DND-41 (cell line): ENCODE results near the gene EXT2.

Source experiments
- ATAC-seq: fragments of 200-7000 bp; cut with Tn5 transposase; 3 replicates; pipeline ENCODE4 v1.9.1; 2021; ENCODE audit warnings: low read depth; ENCODE audit not compliant: insufficient read depth
- DNase-seq: peaks from one replicate; pipeline ENCODE4 v3.0.0-alpha.2; 2020
- H2AFZ ChIP-seq: 2 replicates; pipeline ENCODE4 v1.6.0; 2012; ENCODE audit warnings: low read depth, low read length
- H3K27ac ChIP-seq: 2 replicates; pipeline ENCODE4 v1.5.1; 2012; ENCODE audit warnings: low read length, inconsistent platforms
- H3K27me3 ChIP-seq: fragments of 200-600 bp; sonication (generic); 2 replicates; pipeline ENCODE4 v1.6.0; 2012; ENCODE audit warnings: low read length, mild to moderate bottlenecking, inconsistent platforms; ENCODE audit not compliant: insufficient read depth, poor library complexity
- H3K36me3 ChIP-seq: 2 replicates; pipeline ENCODE4 v1.5.1; 2012; ENCODE audit warnings: low read length, inconsistent platforms; ENCODE audit not compliant: insufficient read depth
- H3K4me1 ChIP-seq: 2 replicates; pipeline ENCODE4 v1.5.1; 2012; ENCODE audit warnings: mild to moderate bottlenecking, low read length; ENCODE audit not compliant: insufficient read depth
- H3K4me2 ChIP-seq: 2 replicates; pipeline ENCODE4 v1.6.0; 2012; ENCODE audit warnings: mild to moderate bottlenecking, moderate library complexity, low read length, inconsistent platforms; ENCODE audit not compliant: insufficient read depth
- H3K4me3 ChIP-seq, 2 experiments: fragments of 200-600 bp in 1 of 2; shearing (Covaris generic) in 1 of 2; 2 replicates each; pipeline ENCODE4 v1.5.1; 2012 to 2016; ENCODE audit warnings: inconsistent platforms in 2 of 2, low read length in 2 of 2, mild to moderate bottlenecking in 2 of 2, low read depth in 1 of 2, moderate library complexity in 1 of 2
- H3K79me2 ChIP-seq: 2 replicates; pipeline ENCODE4 v1.6.0; 2012; ENCODE audit warnings: low read length, inconsistent platforms; ENCODE audit not compliant: insufficient read depth
- H3K9ac ChIP-seq: 2 replicates; pipeline ENCODE4 v1.6.0; 2012; ENCODE audit warnings: low read depth, mild to moderate bottlenecking, inconsistent platforms, low read length, moderate library complexity
- H3K9me3 ChIP-seq: 2 replicates; pipeline ENCODE4 v1.5.1; 2012; ENCODE audit warnings: low read length, moderate library complexity, mild to moderate bottlenecking, inconsistent platforms; ENCODE audit not compliant: insufficient read depth, severe bottlenecking
- H4K20me1 ChIP-seq: 2 replicates; pipeline ENCODE4 v1.6.0; 2012; ENCODE audit warnings: low read length; ENCODE audit not compliant: insufficient read depth
- EZH2 ChIP-seq: IDR thresholded peaks from 3 replicates; pipeline ENCODE4 v1.6.1; 2012; ENCODE audit warnings: borderline replicate concordance, low read depth, mild to moderate bottlenecking, moderate library complexity, low read length, inconsistent platforms; ENCODE audit not compliant: severe bottlenecking
- TF ChIP-seq, protein P1 (sequence below): IDR thresholded peaks from 2 replicates; pipeline ENCODE4 v1.5.1; 2012; ENCODE audit warnings: borderline replicate concordance, low read length, moderate library complexity, mild to moderate bottlenecking; ENCODE audit not compliant: poor library complexity, severe bottlenecking; ENCODE audit errors: extremely low read depth

EXT2 gene

GRCh38 chr11:44247508-44247907 lies 152.0 kb downstream of the EXT2 start:
- no peak overlapping the region for H3K9ac ChIP-seq
- no peak overlapping the region for H3K27ac ChIP-seq
- TF ChIP-seq EZH2 = no peak
- H3K79me2 ChIP-seq = no peaks in the 10 kb centered on the region
- H2AFZ ChIP-seq = no peak overlapping the region
- no peaks in the 10 kb centered on the region for H3K4me1 ChIP-seq
- no peak overlapping the region for H3K4me2 ChIP-seq
- no peak overlapping the region for H3K4me3 ChIP-seq
- DNase-seq (no peak), ATAC-seq (no peak)
- peaks cover 2% of the 10 kb centered on the region for H3K9me3 ChIP-seq
- peaks cover 15% of the 10 kb centered on the region; the same call in 1 of the 2 replicates for H3K36me3 ChIP-seq
- no peaks in the 10 kb centered on the region for H3K27me3 ChIP-seq
- H4K20me1 ChIP-seq = no peaks in the 10 kb centered on the region

GRCh38 chr11:44248109-44248508 lies 152.6 kb downstream of the EXT2 start:
- Histone ChIP-seq H4K20me1 (no peaks in the 10 kb centered on the region), H3K36me3 (peaks cover 14% of the 10 kb centered on the region; the same call in 1 of the 2 replicates), H3K4me2 (no peak overlapping the region), H3K4me1 (no peaks in the 10 kb centered on the region), H2AFZ (no peak overlapping the region), H3K9ac (no peak overlapping the region), H3K27me3 (no peaks in the 10 kb centered on the region), H3K79me2 (no peaks in the 10 kb centered on the region), H3K27ac (no peak overlapping the region), H3K4me3 (no peak overlapping the region), H3K9me3 (peaks cover 8% of the 10 kb centered on the region)
- DNase-seq (no peak), ATAC-seq (no peak)
- TF ChIP-seq EZH2 = no peak
- TF ChIP-seq, protein P1, sequence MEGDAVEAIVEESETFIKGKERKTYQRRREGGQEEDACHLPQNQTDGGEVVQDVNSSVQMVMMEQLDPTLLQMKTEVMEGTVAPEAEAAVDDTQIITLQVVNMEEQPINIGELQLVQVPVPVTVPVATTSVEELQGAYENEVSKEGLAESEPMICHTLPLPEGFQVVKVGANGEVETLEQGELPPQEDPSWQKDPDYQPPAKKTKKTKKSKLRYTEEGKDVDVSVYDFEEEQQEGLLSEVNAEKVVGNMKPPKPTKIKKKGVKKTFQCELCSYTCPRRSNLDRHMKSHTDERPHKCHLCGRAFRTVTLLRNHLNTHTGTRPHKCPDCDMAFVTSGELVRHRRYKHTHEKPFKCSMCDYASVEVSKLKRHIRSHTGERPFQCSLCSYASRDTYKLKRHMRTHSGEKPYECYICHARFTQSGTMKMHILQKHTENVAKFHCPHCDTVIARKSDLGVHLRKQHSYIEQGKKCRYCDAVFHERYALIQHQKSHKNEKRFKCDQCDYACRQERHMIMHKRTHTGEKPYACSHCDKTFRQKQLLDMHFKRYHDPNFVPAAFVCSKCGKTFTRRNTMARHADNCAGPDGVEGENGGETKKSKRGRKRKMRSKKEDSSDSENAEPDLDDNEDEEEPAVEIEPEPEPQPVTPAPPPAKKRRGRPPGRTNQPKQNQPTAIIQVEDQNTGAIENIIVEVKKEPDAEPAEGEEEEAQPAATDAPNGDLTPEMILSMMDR = no peak

- Histone ChIP-seq H3K9ac (no peak overlapping the region), H3K27ac (no peak overlapping the region), H3K4me2 (no peak overlapping the region), H3K4me1 (no peaks in the 10 kb centered on the region), H4K20me1 (no peaks in the 10 kb centered on the region), H3K27me3 (no peaks in the 10 kb centered on the region), H3K79me2 (no peaks in the 10 kb centered on the region), H2AFZ (no peak overlapping the region), H3K36me3 (no peaks in the 10 kb centered on the region), H3K4me3 (no peak overlapping the region), H3K9me3 (peaks cover 12% of the 10 kb centered on the region)
- DNase-seq (no peak), ATAC-seq (no peak)
- TF ChIP-seq EZH2 = no peak
- TF ChIP-seq, protein P1 = no peak
Observed at GRCh38 chr11:44250421-44250820, 154.9 kb downstream of the EXT2 start.

- Histone ChIP-seq H3K27me3 (no peaks in the 10 kb centered on the region), H3K4me1 (no peaks in the 10 kb centered on the region)
- no peak for ATAC-seq
Observed at GRCh38 chr11:44252999-44253602, 157.6 kb downstream of the EXT2 start.

More at GRCh38 chr11:44252999-44253602, 157.6 kb downstream of the EXT2 start:
- Histone ChIP-seq H3K79me2 (no peaks in the 10 kb centered on the region), H3K36me3 (no peaks in the 10 kb centered on the region), H3K9ac (no peak overlapping the region), H4K20me1 (no peaks in the 10 kb centered on the region), H3K9me3 (peaks cover 12% of the 10 kb centered on the region), H3K4me3 (no peak overlapping the region), H3K4me2 (no peak overlapping the region), H3K27ac (no peak overlapping the region), H2AFZ (no peak overlapping the region)
- DNase-seq = no peak
- TF ChIP-seq, protein P1 = no peak
- TF ChIP-seq EZH2 = no peak
